Activated CD4-positive, CD25-positive, alpha-beta regulatory T cell treated with anti-CD3 and anti-CD28 coated beads, Interleukin-2, amount 50 U/mL, for 72 hours (primary cell): Measurements from ENCODE around the gene SPIN2B.

ENCODE experiments used
- DNase-seq: peaks from one replicate; pipeline ENCODE4 v3.0.0; 2021

The SPIN2B gene

GRCh38 chrX:57070185-57070984 is 51.0 kb downstream of the SPIN2B start:
- DNase-seq: no peak
